ENCODE data around the gene MIDN. TPM values are rescaled to one million over a fixed set of nuclear protein-coding genes. Genes with fewer than 3 reads are reported as not detected.

Gene MIDN
- total RNA-seq, 3 donors from 2014 or later = 13.8 to 28.5 (median 22.4) TPM

DNA sequence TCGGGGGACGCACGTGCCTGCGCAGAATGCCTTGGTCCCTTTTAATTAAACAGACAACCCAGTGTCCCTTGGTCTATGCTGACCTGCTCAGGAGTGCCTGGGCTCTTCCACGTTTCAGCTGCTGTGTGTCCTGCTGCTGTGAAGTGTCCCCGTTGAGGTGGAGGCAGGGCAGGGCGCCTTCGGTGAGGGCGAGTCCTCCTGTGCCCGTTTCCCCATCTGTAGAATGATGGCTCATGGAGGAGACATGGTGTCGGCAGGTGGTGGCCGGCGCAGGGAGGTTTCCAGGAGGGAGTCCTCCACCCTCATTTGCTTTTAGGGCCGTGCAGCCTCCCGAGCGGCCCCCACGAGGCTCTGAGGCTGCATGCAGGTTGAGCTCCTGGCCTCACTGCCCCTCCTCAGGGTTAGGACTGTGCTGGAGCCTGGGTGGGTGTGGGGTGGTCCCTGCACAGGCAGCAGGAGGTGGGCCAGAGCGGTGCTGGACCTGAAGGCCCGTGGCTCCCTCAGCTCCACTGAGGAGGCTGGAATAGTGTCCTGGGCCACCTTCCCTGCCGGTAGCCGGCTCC, 34.0 kb upstream of the MIDN start:
- Histone ChIP-seq H3K4me1 (peaks cover 16 to 36% of the 10 kb centered on the region in 2 donors), H3K9me3 (no peaks in the 10 kb centered on the region), H3K27me3 (no peaks in the 10 kb centered on the region), H3K36me3 (no peaks in the 10 kb centered on the region), H3K4me3 (peak overlapping the region in 1 of 3 donors; percentile 52), H3K27ac (peak overlapping the region; percentile 69 to 94)
- DNase-seq (ENCODE audit: low spot score in 2 of 2) = no peak
- TF ChIP-seq POLR2AphosphoS5 (IDR thresholded peaks at IDR 0.05) = no peak
- no peak for TF ChIP-seq POLR2A (IDR thresholded peaks at IDR 0.05)
- TF ChIP-seq, protein P1, sequence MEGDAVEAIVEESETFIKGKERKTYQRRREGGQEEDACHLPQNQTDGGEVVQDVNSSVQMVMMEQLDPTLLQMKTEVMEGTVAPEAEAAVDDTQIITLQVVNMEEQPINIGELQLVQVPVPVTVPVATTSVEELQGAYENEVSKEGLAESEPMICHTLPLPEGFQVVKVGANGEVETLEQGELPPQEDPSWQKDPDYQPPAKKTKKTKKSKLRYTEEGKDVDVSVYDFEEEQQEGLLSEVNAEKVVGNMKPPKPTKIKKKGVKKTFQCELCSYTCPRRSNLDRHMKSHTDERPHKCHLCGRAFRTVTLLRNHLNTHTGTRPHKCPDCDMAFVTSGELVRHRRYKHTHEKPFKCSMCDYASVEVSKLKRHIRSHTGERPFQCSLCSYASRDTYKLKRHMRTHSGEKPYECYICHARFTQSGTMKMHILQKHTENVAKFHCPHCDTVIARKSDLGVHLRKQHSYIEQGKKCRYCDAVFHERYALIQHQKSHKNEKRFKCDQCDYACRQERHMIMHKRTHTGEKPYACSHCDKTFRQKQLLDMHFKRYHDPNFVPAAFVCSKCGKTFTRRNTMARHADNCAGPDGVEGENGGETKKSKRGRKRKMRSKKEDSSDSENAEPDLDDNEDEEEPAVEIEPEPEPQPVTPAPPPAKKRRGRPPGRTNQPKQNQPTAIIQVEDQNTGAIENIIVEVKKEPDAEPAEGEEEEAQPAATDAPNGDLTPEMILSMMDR (IDR thresholded peaks at IDR 0.05) = no peak
- intact Hi-C loops (cut with DNase I; ENCODE audit: low total_unique reads) = loop anchor here (2.0 to 10.0 kb wide), 2 partner anchors 34 to 320 kb away; partner anchors contain the start of genes MED16 and RNU6-9

DNA sequence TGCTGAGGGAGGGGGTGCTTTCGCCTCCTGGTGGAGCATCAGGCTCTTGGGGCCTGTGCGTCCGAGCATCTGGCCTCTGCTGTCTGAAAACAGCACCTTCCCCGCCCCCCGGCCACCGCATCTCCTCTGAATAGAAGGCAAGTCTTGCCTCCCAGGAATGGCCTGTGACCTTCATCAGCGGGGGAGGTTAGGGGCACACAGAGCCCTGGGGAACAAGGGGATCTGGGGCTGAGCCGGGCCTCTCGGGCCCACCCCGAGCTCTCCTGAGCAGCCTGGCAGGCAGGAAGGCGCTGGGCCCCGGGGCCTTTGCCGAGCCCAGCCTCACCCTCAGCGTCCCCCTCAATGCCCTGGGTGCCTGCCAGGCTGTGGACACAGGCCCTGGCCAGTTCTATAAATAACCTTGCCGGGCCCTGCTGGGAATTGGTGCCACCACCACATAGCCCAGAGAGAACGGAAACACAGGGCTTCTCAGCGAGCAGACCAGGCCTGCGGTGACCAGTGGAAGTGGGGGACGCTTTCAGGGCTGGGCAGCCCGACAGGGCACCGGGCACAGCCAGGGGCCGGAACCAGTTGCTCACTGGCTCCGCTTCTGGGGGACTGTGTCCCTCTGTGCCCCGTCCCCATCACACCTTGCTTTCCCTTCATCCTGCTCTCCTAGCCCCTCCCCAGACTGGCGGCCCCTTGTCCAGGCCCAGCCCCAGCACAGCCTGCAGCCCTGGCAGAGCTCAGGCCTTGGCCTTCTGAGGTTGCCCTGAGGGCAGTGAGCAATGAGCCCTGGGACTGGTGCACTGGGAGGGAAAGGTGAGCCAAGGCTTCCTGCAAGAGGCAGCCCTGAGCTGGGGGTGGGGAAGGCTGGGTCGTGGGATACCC, 33.3 kb upstream of the MIDN start:
- Histone ChIP-seq H3K27me3 (no peaks in the 10 kb centered on the region), H3K27ac (peak overlapping the region; percentile 69 to 94), H3K4me3 (peak overlapping the region in 1 of 3 donors; percentile 52), H3K9me3 (no peaks in the 10 kb centered on the region), H3K4me1 (peaks cover 13 to 33% of the 10 kb centered on the region in 2 donors), H3K36me3 (no peaks in the 10 kb centered on the region)
- DNase-seq (ENCODE audit: low spot score in 2 of 2) = no peak
- TF ChIP-seq POLR2A (IDR thresholded peaks at IDR 0.05) = no peak
- TF ChIP-seq POLR2AphosphoS5 (IDR thresholded peaks at IDR 0.05) = no peak
- TF ChIP-seq, protein P1 (IDR thresholded peaks at IDR 0.05) = no peak
- intact Hi-C loops (cut with DNase I; ENCODE audit: low total_unique reads) = loop anchor here (2.0 to 10.0 kb wide), 2 partner anchors 34 to 320 kb away; partner anchors contain the start of genes MED16 and RNU6-9

DNA sequence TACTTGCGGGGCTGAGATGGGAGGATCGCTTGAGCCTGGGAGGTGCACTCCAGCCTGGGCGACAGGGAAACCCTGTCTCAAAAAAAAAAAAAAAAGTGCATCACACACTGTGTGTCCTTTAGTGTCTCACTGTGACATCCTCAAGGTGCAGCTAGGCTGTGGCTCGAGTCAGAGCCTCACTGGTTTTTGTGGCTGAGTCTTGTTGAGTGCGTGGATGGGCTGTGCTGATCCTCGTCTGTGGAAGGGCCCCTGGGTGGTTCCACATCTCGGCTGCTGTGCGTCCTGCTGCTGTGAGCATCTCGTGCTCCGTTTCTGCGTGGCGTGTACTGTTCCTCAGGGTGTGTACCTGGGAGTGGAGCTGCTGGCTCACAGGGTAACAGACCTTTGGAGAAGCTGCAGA, 31.6 kb upstream of the MIDN start:
- H3K4me1 ChIP-seq = peaks cover 11 to 23% of the 10 kb centered on the region in 2 donors
- H3K27ac ChIP-seq = no peak overlapping the region

DNA sequence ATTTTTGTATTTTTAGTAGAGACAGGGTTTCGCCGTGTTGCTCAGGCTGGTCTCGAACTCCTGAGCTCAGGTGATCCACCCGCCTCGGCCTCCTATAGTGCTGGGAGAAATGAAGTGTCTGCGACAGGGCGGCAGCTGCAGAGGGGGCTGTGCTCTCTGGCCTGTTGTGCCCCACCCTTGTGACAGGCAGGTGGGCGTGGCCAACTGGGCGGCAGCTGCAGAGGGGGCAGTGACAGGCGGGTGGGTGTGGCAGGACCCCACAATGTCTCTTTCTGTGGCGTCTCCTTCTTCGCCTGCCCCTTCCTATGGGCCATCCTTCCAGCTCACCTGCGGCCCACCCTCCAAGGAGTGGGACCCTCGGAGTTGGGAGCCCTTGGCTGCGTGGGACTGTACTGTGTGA, 31.0 kb upstream of the MIDN start:
- no peaks in the 10 kb centered on the region for H3K27me3 ChIP-seq
- TF ChIP-seq POLR2A (IDR thresholded peaks at IDR 0.05) = no peak
- TF ChIP-seq POLR2AphosphoS5 (IDR thresholded peaks at IDR 0.05) = no peak
- TF ChIP-seq, protein P1 (IDR thresholded peaks at IDR 0.05) = no peak
- DNase-seq (ENCODE audit: low spot score in 2 of 2) = no peak
- H3K4me1 ChIP-seq = peaks cover 11 to 23% of the 10 kb centered on the region in 2 donors
- no peak overlapping the region for H3K4me3 ChIP-seq
- no peak overlapping the region for H3K27ac ChIP-seq
- no peaks in the 10 kb centered on the region for H3K9me3 ChIP-seq
- intact Hi-C loops (cut with DNase I; ENCODE audit: low total_unique reads) = loop anchor here (10.0 kb wide), 1 partner anchor 323 kb away; the partner anchor contains the start of genes MED16 and RNU6-9
- no peaks in the 10 kb centered on the region for H3K36me3 ChIP-seq

More for the DNA sequence above, 31.6 kb upstream of the MIDN start:
- Histone ChIP-seq H3K27me3 (no peaks in the 10 kb centered on the region), H3K36me3 (no peaks in the 10 kb centered on the region), H3K4me3 (no peak overlapping the region), H3K9me3 (no peaks in the 10 kb centered on the region)
- intact Hi-C loops (cut with DNase I; ENCODE audit: low total_unique reads) = loop anchor here (10.0 kb wide), 1 partner anchor 322 kb away; the partner anchor contains the start of genes MED16 and RNU6-9
- TF ChIP-seq, protein P1 (IDR thresholded peaks at IDR 0.05) = no peak
- TF ChIP-seq POLR2A (IDR thresholded peaks at IDR 0.05) = no peak
- no peak for TF ChIP-seq POLR2AphosphoS5 (IDR thresholded peaks at IDR 0.05)
- no peak for DNase-seq (ENCODE audit: low spot score in 2 of 2)

Measured in breast epithelium (tissue), 4 donors.